ENCODE measurements around the gene RREB1. TPM values are rescaled to one million over a fixed set of nuclear protein-coding genes. Genes with fewer than 3 reads are reported as not detected.
"Not testable (repeated sequence)": the region's sequence is repeated elsewhere in the genome, so short reads cannot be mapped to it uniquely, and the experiment has no call there.

Gene RREB1
- total RNA-seq, 4 donors from 2014 or later: 73.9 to 214 (median 107) TPM

DNA sequence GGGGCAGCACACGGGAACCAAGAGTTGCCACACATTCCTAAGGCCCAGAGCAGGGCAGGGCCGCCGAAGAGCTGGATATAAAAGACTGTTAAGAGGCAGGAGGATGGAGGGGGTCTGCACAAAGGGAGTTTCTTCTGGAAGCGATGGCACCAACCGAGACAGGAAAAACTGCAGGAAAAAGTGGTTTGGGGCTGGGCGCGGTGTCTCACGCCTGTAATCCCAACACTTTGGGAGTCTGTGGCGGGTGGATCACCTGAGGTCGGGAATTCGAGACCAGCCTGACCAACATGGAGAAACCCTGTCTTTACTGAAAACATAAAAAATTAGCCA is 163.4 kb downstream of the RREB1 start:
- in situ Hi-C loops (cut with MboI; ENCODE audit: low pct_ligation_motif_present in 1 of 4, low pct_unique_long_range_greater_than_20kb in 1 of 4, low sequenced_read_pairs in 3 of 4) (loop anchor here in 1 of 4 donors (10.0 kb wide), 1 partner anchor 344 kb away; no protein-coding TSS in a partner anchor), intact Hi-C loops (cut with DNase I; ENCODE audit: low total_unique reads) (no loop called here)
- no peak for TF ChIP-seq POLR2AphosphoS5 (IDR thresholded peaks at IDR 0.05)
- TF ChIP-seq, protein P1, sequence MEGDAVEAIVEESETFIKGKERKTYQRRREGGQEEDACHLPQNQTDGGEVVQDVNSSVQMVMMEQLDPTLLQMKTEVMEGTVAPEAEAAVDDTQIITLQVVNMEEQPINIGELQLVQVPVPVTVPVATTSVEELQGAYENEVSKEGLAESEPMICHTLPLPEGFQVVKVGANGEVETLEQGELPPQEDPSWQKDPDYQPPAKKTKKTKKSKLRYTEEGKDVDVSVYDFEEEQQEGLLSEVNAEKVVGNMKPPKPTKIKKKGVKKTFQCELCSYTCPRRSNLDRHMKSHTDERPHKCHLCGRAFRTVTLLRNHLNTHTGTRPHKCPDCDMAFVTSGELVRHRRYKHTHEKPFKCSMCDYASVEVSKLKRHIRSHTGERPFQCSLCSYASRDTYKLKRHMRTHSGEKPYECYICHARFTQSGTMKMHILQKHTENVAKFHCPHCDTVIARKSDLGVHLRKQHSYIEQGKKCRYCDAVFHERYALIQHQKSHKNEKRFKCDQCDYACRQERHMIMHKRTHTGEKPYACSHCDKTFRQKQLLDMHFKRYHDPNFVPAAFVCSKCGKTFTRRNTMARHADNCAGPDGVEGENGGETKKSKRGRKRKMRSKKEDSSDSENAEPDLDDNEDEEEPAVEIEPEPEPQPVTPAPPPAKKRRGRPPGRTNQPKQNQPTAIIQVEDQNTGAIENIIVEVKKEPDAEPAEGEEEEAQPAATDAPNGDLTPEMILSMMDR (IDR thresholded peaks at IDR 0.05): no peak
- TF ChIP-seq POLR2A (IDR thresholded peaks at IDR 0.05): no peak
- no peak for TF ChIP-seq EP300 (IDR thresholded peaks at IDR 0.05; ENCODE audit: low read depth)
- Histone ChIP-seq H3K4me3 (no peak overlapping the region), H3K27me3 (no peaks in the 10 kb centered on the region), H3K36me3 (no peaks in the 10 kb centered on the region), H3K9me3 (no peaks in the 10 kb centered on the region), H3K27ac (no peak overlapping the region), H3K4me1 (no peaks in the 10 kb centered on the region)
- 80 to 84% methylated on average over 3 to 11 of the region's 11 CpGs for WGBS, 2 donors (ENCODE audit: low coverage in 1 of 2)
- DNase-seq: no peak

GRCh38 chr6:7273709-7274108 is 165.9 kb downstream of the RREB1 start:
- Histone ChIP-seq H3K9me3 (no peaks in the 10 kb centered on the region), H3K36me3 (no peaks in the 10 kb centered on the region), H3K4me1 (peaks cover 0 to 5% (median 0%) of the 10 kb centered on the region in 4 donors), H3K27me3 (no peaks in the 10 kb centered on the region), H3K4me3 (no peak overlapping the region), H3K27ac (no peak overlapping the region)
- WGBS, 2 donors (ENCODE audit: low coverage in 1 of 2): 52% methylated on average over 5 of the region's 10 CpGs; no CpG with 5 or more reads in 1 of the 2 donors
- TF ChIP-seq POLR2AphosphoS5 (IDR thresholded peaks at IDR 0.05): no peak
- no peak for TF ChIP-seq EP300 (IDR thresholded peaks at IDR 0.05; ENCODE audit: low read depth)
- DNase-seq: no peak
- intact Hi-C loops (cut with DNase I; ENCODE audit: low total_unique reads): no loop called here
- in situ Hi-C loops (cut with MboI; ENCODE audit: low pct_ligation_motif_present in 1 of 4, low pct_unique_long_range_greater_than_20kb in 1 of 4, low sequenced_read_pairs in 3 of 4): loop anchor here in 1 of 4 donors (10.0 kb wide), 1 partner anchor 341 kb away; no protein-coding TSS in a partner anchor

DNA sequence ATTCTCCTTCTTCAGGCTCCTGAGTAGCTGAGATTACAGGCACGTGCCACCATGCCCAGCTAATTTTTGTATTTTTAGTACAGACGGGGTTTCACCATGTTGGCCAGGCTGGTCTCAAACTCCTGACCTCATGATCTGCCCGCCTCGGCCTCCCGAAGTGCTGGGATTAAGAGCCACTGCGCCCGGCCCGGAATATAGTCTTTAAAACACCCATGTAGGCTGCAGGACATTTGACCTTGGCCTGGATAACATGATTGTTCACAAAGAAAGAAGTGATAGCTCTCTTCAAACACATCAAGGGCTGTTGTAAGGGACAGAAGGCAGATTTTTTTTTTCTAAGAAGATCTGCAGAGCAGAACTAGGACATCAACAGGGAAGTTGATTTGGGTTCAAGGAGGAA is 166.8 kb downstream of the RREB1 start:
- 88 to 92% methylated on average over 1 to 8 of the region's 8 CpGs for WGBS, 2 donors (ENCODE audit: low coverage in 1 of 2)
- in situ Hi-C loops (cut with MboI; ENCODE audit: low pct_ligation_motif_present in 1 of 4, low pct_unique_long_range_greater_than_20kb in 1 of 4, low sequenced_read_pairs in 3 of 4): loop anchor here in 1 of 4 donors (10.0 kb wide), 1 partner anchor 340 kb away; no protein-coding TSS in a partner anchor
- intact Hi-C loops (cut with DNase I; ENCODE audit: low total_unique reads): not testable (repeated sequence)

GRCh38 chr6:7276199-7276524 is 168.4 kb downstream of the RREB1 start:
- Histone ChIP-seq H3K27ac (no peak overlapping the region), H3K9me3 (no peaks in the 10 kb centered on the region), H3K4me3 (no peak overlapping the region), H3K36me3 (no peaks in the 10 kb centered on the region), H3K27me3 (no peaks in the 10 kb centered on the region), H3K4me1 (peaks cover 0 to 5% (median 0%) of the 10 kb centered on the region in 4 donors)
- no peak for DNase-seq
- WGBS, 2 donors (ENCODE audit: low coverage in 1 of 2): 52 to 70% methylated on average over 3 to 7 of the region's 7 CpGs
- TF ChIP-seq, protein P1 (IDR thresholded peaks at IDR 0.05): no peak
- TF ChIP-seq EP300 (IDR thresholded peaks at IDR 0.05; ENCODE audit: low read depth) (no peak), POLR2A (IDR thresholded peaks at IDR 0.05) (no peak), POLR2AphosphoS5 (IDR thresholded peaks at IDR 0.05) (no peak)
- intact Hi-C loops (cut with DNase I; ENCODE audit: low total_unique reads) (no loop called here), in situ Hi-C loops (cut with MboI; ENCODE audit: low pct_ligation_motif_present in 1 of 4, low pct_unique_long_range_greater_than_20kb in 1 of 4, low sequenced_read_pairs in 3 of 4) (loop anchor here in 3 of 4 donors (10.0 to 25.0 kb wide), 3 partner anchors 111 to 339 kb away; partner anchors contain the start of genes CAGE1 (in 1 of the 3) and RIOK1 (in 1 of the 3))

More for the DNA sequence above, 166.8 kb downstream of the RREB1 start:
- not testable (repeated sequence) for DNase-seq, H3K27ac ChIP-seq, H3K9me3 ChIP-seq, H3K4me3 ChIP-seq, H3K4me1 ChIP-seq, H3K27me3 ChIP-seq, H3K36me3 ChIP-seq

- Histone ChIP-seq H3K4me1 (peaks cover 0 to 3% (median 0%) of the 10 kb centered on the region in 4 donors), H3K27me3 (no peaks in the 10 kb centered on the region), H3K4me3 (no peak overlapping the region), H3K36me3 (peaks cover 0 to 5% (median 2%) of the 10 kb centered on the region in 4 donors), H3K9me3 (no peaks in the 10 kb centered on the region), H3K27ac (no peak overlapping the region)
- TF ChIP-seq EP300 (IDR thresholded peaks at IDR 0.05; ENCODE audit: low read depth) (no peak), POLR2AphosphoS5 (IDR thresholded peaks at IDR 0.05) (no peak), POLR2A (IDR thresholded peaks at IDR 0.05) (no peak)
- TF ChIP-seq, protein P1 (IDR thresholded peaks at IDR 0.05): no peak
- WGBS, 2 donors (ENCODE audit: low coverage in 1 of 2): 67 to 77% methylated on average over 7 to 10 of the region's 10 CpGs
- intact Hi-C loops (cut with DNase I; ENCODE audit: low total_unique reads) (no loop called here), in situ Hi-C loops (cut with MboI; ENCODE audit: low pct_ligation_motif_present in 1 of 4, low pct_unique_long_range_greater_than_20kb in 1 of 4, low sequenced_read_pairs in 3 of 4) (loop anchor here in 3 of 4 donors (5.0 to 25.0 kb wide), 3 partner anchors 105 to 330 kb away; partner anchors contain the start of genes CAGE1 (in 1 of the 3) and RIOK1 (in 1 of the 3))
- DNase-seq: no peak
Observed at GRCh38 chr6:7282097-7282906, 174.5 kb downstream of the RREB1 start.

All from transverse colon (tissue), 4 donors.